Astrocyte (in vitro differentiated cells and primary cell): ENCODE results near the gene HOXC11. TPM values are rescaled to one million over a fixed set of nuclear protein-coding genes. Genes with fewer than 3 reads are reported as not detected.
A peak's percentile ranks its signal among the peaks of the same experiment; 100 is the strongest.

Experiments
- DNase-seq: peaks from one replicate; pipeline ENCODE4 v3.0.0-alpha.2; 2010; ENCODE audit warnings: low read depth
- FAIRE-seq: peaks from 2 replicates; lab custom pipeline; 2011; peaks lifted over from hg19 to GRCh38; lab: Jason Lieb, UNC
- H2AFZ ChIP-seq: 2 replicates; pipeline ENCODE4 v1.6.0; 2012; ENCODE audit warnings: low read depth, low read length, inconsistent platforms
- H3K27ac ChIP-seq: 2 replicates; pipeline ENCODE4 v1.5.1; 2011; ENCODE audit warnings: low read depth, low read length, inconsistent platforms
- H3K27me3 ChIP-seq: 2 replicates; pipeline ENCODE4 v1.6.0; 2011; ENCODE audit warnings: low read length, inconsistent platforms; ENCODE audit not compliant: insufficient read depth
- H3K36me3 ChIP-seq: 2 replicates; pipeline ENCODE4 v1.5.1; 2011; ENCODE audit warnings: low read length, inconsistent platforms; ENCODE audit not compliant: insufficient read depth
- H3K4me1 ChIP-seq: 2 replicates; pipeline ENCODE4 v1.5.1; 2011; ENCODE audit warnings: low read length, inconsistent platforms; ENCODE audit not compliant: insufficient read depth
- H3K4me2 ChIP-seq: 2 replicates; pipeline ENCODE4 v1.6.0; 2012; ENCODE audit warnings: low read length, inconsistent platforms
- H3K4me3 ChIP-seq: 2 replicates; pipeline ENCODE4 v1.5.1; 2011; ENCODE audit warnings: low read depth, mild to moderate bottlenecking, low read length, inconsistent platforms; ENCODE audit not compliant: insufficient read depth
- H3K79me2 ChIP-seq: 2 replicates; pipeline ENCODE4 v1.6.0; 2012; ENCODE audit warnings: mild to moderate bottlenecking, low read length, inconsistent platforms; ENCODE audit not compliant: insufficient read depth
- H3K9ac ChIP-seq: 2 replicates; pipeline ENCODE4 v1.6.0; 2012; ENCODE audit warnings: mild to moderate bottlenecking, low read length, inconsistent platforms
- H3K9me3 ChIP-seq: 2 replicates; pipeline ENCODE4 v1.5.1; 2012; ENCODE audit warnings: low read depth, mild to moderate bottlenecking, low read length, inconsistent platforms; ENCODE audit not compliant: insufficient read depth
- H4K20me1 ChIP-seq: 2 replicates; pipeline ENCODE4 v1.6.0; 2012; ENCODE audit warnings: low read length, inconsistent platforms; ENCODE audit not compliant: insufficient read depth
- H3K27ac Mint-ChIP-seq: one replicate; pipeline ENCODE4 v1.8.0; 2021; ENCODE audit warnings: mild to moderate bottlenecking, mixed read lengths; ENCODE audit not compliant: unreplicated experiment
- H3K27me3 Mint-ChIP-seq: one replicate; pipeline ENCODE4 v1.8.0; 2021; ENCODE audit warnings: low read depth, mixed read lengths; ENCODE audit not compliant: unreplicated experiment
- H3K36me3 Mint-ChIP-seq: one replicate; pipeline ENCODE4 v1.8.0; 2021; ENCODE audit warnings: low read depth, mixed read lengths; ENCODE audit not compliant: unreplicated experiment
- H3K4me1 Mint-ChIP-seq: one replicate; pipeline ENCODE4 v1.8.0; 2021; ENCODE audit warnings: low read depth, mixed read lengths; ENCODE audit not compliant: unreplicated experiment
- H3K4me3 Mint-ChIP-seq: one replicate; pipeline ENCODE4 v1.8.0; 2021; ENCODE audit warnings: mild to moderate bottlenecking, moderate library complexity, mixed read lengths; ENCODE audit not compliant: unreplicated experiment
- H3K9me3 Mint-ChIP-seq: one replicate; pipeline ENCODE4 v1.8.0; 2021; ENCODE audit warnings: mild to moderate bottlenecking, mixed read lengths; ENCODE audit not compliant: unreplicated experiment
- CTCF ChIP-seq: IDR thresholded peaks from 2 replicates; pipeline ENCODE4 v1.5.1; 2011; ENCODE audit warnings: low read depth, mild to moderate bottlenecking, inconsistent platforms, low read length, moderate library complexity; ENCODE audit not compliant: insufficient read depth
- EZH2 ChIP-seq: IDR thresholded peaks from 2 replicates; pipeline ENCODE4 v1.6.1; 2012; ENCODE audit warnings: mild to moderate bottlenecking, low read length, inconsistent platforms; ENCODE audit not compliant: insufficient read depth
- total RNA-seq: library from RNA; stranded (reverse); gene quantifications from 2 replicates; pipeline ENCODE4 v1.2.1, GENCODE V29; 2021

The HOXC11 gene
- total RNA-seq, 1 donor from 2014 or later = not detected

- H3K36me3 ChIP-seq = no peaks in the 10 kb centered on the region
- no peak overlapping the region for H3K4me3 Mint-ChIP-seq
- no peak for FAIRE-seq
These were observed 21.2 kb upstream of the HOXC11 start for GRCh38 chr12:53951577-53952334.

GRCh38 chr12:53952335-53952694 lies 20.6 kb upstream of the HOXC11 start:
- Mint-ChIP-seq H3K4me3 (no peak overlapping the region), H3K36me3 (peaks cover 4% of the 10 kb centered on the region), H3K4me1 (no peaks in the 10 kb centered on the region), H3K9me3 (peaks cover 30% of the 10 kb centered on the region), H3K27me3 (peaks cover 86% of the 10 kb centered on the region), H3K27ac (no peak overlapping the region)
- Histone ChIP-seq H3K27me3 (peaks cover 93% of the 10 kb centered on the region), H3K4me3 (no peak overlapping the region), H2AFZ (no peak overlapping the region), H3K36me3 (no peaks in the 10 kb centered on the region), H3K4me1 (no peaks in the 10 kb centered on the region), H3K9me3 (no peaks in the 10 kb centered on the region), H4K20me1 (peaks cover 4% of the 10 kb centered on the region), H3K4me2 (no peak overlapping the region), H3K27ac (no peak overlapping the region), H3K79me2 (no peaks in the 10 kb centered on the region), H3K9ac (no peak overlapping the region)
- no peak for TF ChIP-seq EZH2
- TF ChIP-seq CTCF = no peak
- no peak for DNase-seq
- no peak for FAIRE-seq

More at GRCh38 chr12:53951577-53952334, 21.2 kb upstream of the HOXC11 start:
- H3K9ac ChIP-seq = no peak overlapping the region
- H3K9me3 ChIP-seq = no peaks in the 10 kb centered on the region
- Mint-ChIP-seq H3K27me3 (peaks cover 86% of the 10 kb centered on the region), H3K9me3 (peaks cover 30% of the 10 kb centered on the region), H3K36me3 (peaks cover 4% of the 10 kb centered on the region), H3K4me1 (no peaks in the 10 kb centered on the region), H3K27ac (no peak overlapping the region)
- TF ChIP-seq EZH2 = peak; percentile 82
- TF ChIP-seq CTCF = no peak
- no peak for DNase-seq
- H3K4me1 ChIP-seq = no peaks in the 10 kb centered on the region
- no peak overlapping the region for H3K4me3 ChIP-seq
- H3K79me2 ChIP-seq = no peaks in the 10 kb centered on the region
- peaks cover 91% of the 10 kb centered on the region for H3K27me3 ChIP-seq
- peaks cover 4% of the 10 kb centered on the region for H4K20me1 ChIP-seq
- no peak overlapping the region for H3K4me2 ChIP-seq
- no peak overlapping the region for H2AFZ ChIP-seq
- no peak overlapping the region for H3K27ac ChIP-seq
